H9 (cell line): ENCODE results near the gene PPM1B. TPM values are rescaled to one million over a fixed set of nuclear protein-coding genes. Genes with fewer than 3 reads are reported as not detected.

Experiments used
- DNase-seq: peaks from one replicate; pipeline ENCODE4 v3.0.0-alpha.2; 2017
- H2AFZ ChIP-seq: one replicate; pipeline ENCODE4 v1.6.1; 2013; ENCODE audit warnings: mild to moderate bottlenecking, low read length, control low read depth, moderate library complexity
- H2AK5ac ChIP-seq: 2 replicates; pipeline ENCODE4 v1.6.1; 2013; ENCODE audit warnings: low read length, control low read depth, mixed read lengths; ENCODE audit not compliant: insufficient read length
- H2BK120ac ChIP-seq: one replicate; pipeline ENCODE4 v1.6.1; 2013; ENCODE audit warnings: low read depth, mild to moderate bottlenecking, low read length, control low read depth, inconsistent platforms; ENCODE audit not compliant: poor library complexity, severe bottlenecking
- H2BK12ac ChIP-seq: 2 replicates; pipeline ENCODE4 v1.6.1; 2013; ENCODE audit warnings: low read length, control low read depth, mixed read lengths, low read depth; ENCODE audit not compliant: insufficient read length
- H2BK15ac ChIP-seq: 2 replicates; pipeline ENCODE4 v1.6.1; 2013; ENCODE audit warnings: low read depth, low read length, control low read depth
- H2BK20ac ChIP-seq: one replicate; pipeline ENCODE4 v1.6.1; 2013; ENCODE audit warnings: low read depth, mild to moderate bottlenecking, low read length, control low read depth, inconsistent platforms; ENCODE audit not compliant: poor library complexity, severe bottlenecking
- H2BK5ac ChIP-seq: 2 replicates; pipeline ENCODE4 v1.6.1; 2013; ENCODE audit warnings: low read length, control low read depth, mixed read lengths; ENCODE audit not compliant: insufficient read length
- H3K14ac ChIP-seq: 2 replicates; pipeline ENCODE4 v1.6.1; 2013; ENCODE audit warnings: low read length, control low read depth; ENCODE audit not compliant: insufficient read depth
- H3K18ac ChIP-seq: 2 replicates; pipeline ENCODE4 v1.6.1; 2013; ENCODE audit warnings: low read depth, mild to moderate bottlenecking, mixed read lengths, low read length, control low read depth; ENCODE audit not compliant: insufficient read length
- H3K23ac ChIP-seq: 2 replicates; pipeline ENCODE4 v1.6.1; 2013; ENCODE audit warnings: low read length, control low read depth, mixed read lengths, low read depth; ENCODE audit not compliant: insufficient read length
- H3K23me2 ChIP-seq: 2 replicates; pipeline ENCODE4 v1.6.1; 2013; ENCODE audit warnings: low read depth, mild to moderate bottlenecking, mixed read lengths, low read length, control low read depth; ENCODE audit not compliant: insufficient read length, poor library complexity, severe bottlenecking
- H3K27ac ChIP-seq: 2 replicates; pipeline ENCODE4 v1.5.1; 2013; ENCODE audit warnings: low read length, control low read depth, mixed read lengths, low read depth; ENCODE audit not compliant: insufficient read length
- H3K27me3 ChIP-seq: 2 replicates; pipeline ENCODE4 v1.6.1; 2013; ENCODE audit warnings: low read length, control low read depth, inconsistent platforms; ENCODE audit not compliant: insufficient read depth
- H3K4ac ChIP-seq: 2 replicates; pipeline ENCODE4 v1.6.1; 2013; ENCODE audit warnings: low read depth, mild to moderate bottlenecking, control low read depth, inconsistent platforms, low read length, moderate library complexity
- H3K4me1 ChIP-seq: 2 replicates; pipeline ENCODE4 v1.6.1; 2013; ENCODE audit warnings: low read length, control low read depth, inconsistent platforms; ENCODE audit not compliant: insufficient read depth
- H3K4me2 ChIP-seq: 2 replicates; pipeline ENCODE4 v1.6.1; 2013; ENCODE audit warnings: low read length, control low read depth, mixed read lengths; ENCODE audit not compliant: insufficient read length, insufficient read depth
- H3K56ac ChIP-seq: 2 replicates; pipeline ENCODE4 v1.6.1; 2013; ENCODE audit warnings: low read depth, mild to moderate bottlenecking, mixed read lengths, low read length, control low read depth; ENCODE audit not compliant: insufficient read length
- H3K79me1 ChIP-seq: 2 replicates; pipeline ENCODE4 v1.6.1; 2013; ENCODE audit warnings: low read depth, mild to moderate bottlenecking, moderate library complexity, low read length, control low read depth, inconsistent platforms; ENCODE audit not compliant: insufficient read depth, poor library complexity, severe bottlenecking
- H3K79me2 ChIP-seq: 2 replicates; pipeline ENCODE4 v1.6.1; 2013; ENCODE audit warnings: low read length, control low read depth, inconsistent platforms; ENCODE audit not compliant: insufficient read depth
- H3K9ac ChIP-seq: 2 replicates; pipeline ENCODE4 v1.6.1; 2013; ENCODE audit warnings: low read length, control low read depth, mixed read lengths; ENCODE audit not compliant: insufficient read length; ENCODE audit errors: extremely low read depth
- H3K9me3 ChIP-seq: one replicate; pipeline ENCODE4 v1.6.1; 2013; ENCODE audit warnings: low read depth, low read length, inconsistent platforms; ENCODE audit not compliant: control insufficient read depth
- H3T11ph ChIP-seq: one replicate; pipeline ENCODE4 v1.6.1; 2013; ENCODE audit warnings: mild to moderate bottlenecking, low read length, control low read depth, inconsistent platforms
- H4K20me1 ChIP-seq: one replicate; pipeline ENCODE4 v1.6.1; 2013; ENCODE audit not compliant: control insufficient read depth, insufficient read length, insufficient read depth
- H4K5ac ChIP-seq: 2 replicates; pipeline ENCODE4 v1.6.1; 2013; ENCODE audit warnings: low read depth, mild to moderate bottlenecking, mixed read lengths, low read length, control low read depth; ENCODE audit not compliant: insufficient read length
- H4K8ac ChIP-seq: replicated peaks from 2 replicates; pipeline ENCODE4 v1.6.1; 2013; ENCODE audit warnings: low read length, control low read depth, mixed read lengths, low read depth; ENCODE audit not compliant: insufficient read length
- H4K91ac ChIP-seq: 2 replicates; pipeline ENCODE4 v1.6.1; 2013; ENCODE audit warnings: low read depth, mild to moderate bottlenecking, moderate library complexity, mixed read lengths, low read length, control low read depth; ENCODE audit not compliant: insufficient read length
- H3K27ac Mint-ChIP-seq, 3 experiments: 2 replicates in 2 of 3; 3 replicates in 1 of 3; pipeline ENCODE4 v1.8.0; 2020 to 2021; ENCODE audit warnings: mixed read lengths in 3 of 3, mild to moderate bottlenecking in 1 of 3, moderate library complexity in 1 of 3
- H3K27me3 Mint-ChIP-seq: 2 replicates; pipeline ENCODE4 v1.8.0; 2021; ENCODE audit warnings: low read depth, mild to moderate bottlenecking, moderate library complexity, mixed read lengths
- H3K36me3 Mint-ChIP-seq, 3 experiments: 2 replicates in 2 of 3; 3 replicates in 1 of 3; pipeline ENCODE4 v1.8.0; 2020 to 2021; ENCODE audit warnings: low read depth in 3 of 3, mixed read lengths in 3 of 3; ENCODE audit not compliant: insufficient read depth in 1 of 3
- H3K4me1 Mint-ChIP-seq, 2 experiments: 2 replicates each; pipeline ENCODE4 v1.8.0; 2020; ENCODE audit warnings: mixed read lengths in 2 of 2
- H3K4me3 Mint-ChIP-seq, 2 experiments: 2 replicates in 1 of 2; 3 replicates in 1 of 2; pipeline ENCODE4 v1.8.0; 2020 to 2021; ENCODE audit warnings: mild to moderate bottlenecking in 2 of 2, mixed read lengths in 2 of 2, moderate library complexity in 1 of 2
- H3K9me3 Mint-ChIP-seq, 2 experiments: 2 replicates in 1 of 2; 3 replicates in 1 of 2; pipeline ENCODE4 v1.8.0; 2020; ENCODE audit warnings: mild to moderate bottlenecking in 2 of 2, mixed read lengths in 2 of 2, moderate library complexity in 1 of 2
- WGBS: extraction: QIAGEN DNeasy Blood & Tissue Kit; methylation state at CpG from one replicate; pipeline ENCODE4 v1.1.7; 2013; ENCODE audit warnings: missing lambda C conversion rate, low lambda C conversion rate, mixed read lengths; ENCODE audit not compliant: insufficient read length; ENCODE audit errors: extremely low coverage; 5-methylcytosine and 5-hydroxymethylcytosine counted together
- total RNA-seq: library from RNA; stranded (reverse); gene quantifications from 2 replicates; pipeline ENCODE4 v1.2.1, GENCODE V29; 2021
- TF ChIP-seq, protein P1 (sequence below): fragments of 200-600 bp; sonication (generic); conservative IDR thresholded peaks from 3 replicates; pipeline ENCODE4 v1.8.0; 2021; ENCODE audit warnings: antibody characterized with exemption, mild to moderate bottlenecking

Gene PPM1B
- total RNA-seq, 1 experiment from 2014 or later = 156 TPM

DNA sequence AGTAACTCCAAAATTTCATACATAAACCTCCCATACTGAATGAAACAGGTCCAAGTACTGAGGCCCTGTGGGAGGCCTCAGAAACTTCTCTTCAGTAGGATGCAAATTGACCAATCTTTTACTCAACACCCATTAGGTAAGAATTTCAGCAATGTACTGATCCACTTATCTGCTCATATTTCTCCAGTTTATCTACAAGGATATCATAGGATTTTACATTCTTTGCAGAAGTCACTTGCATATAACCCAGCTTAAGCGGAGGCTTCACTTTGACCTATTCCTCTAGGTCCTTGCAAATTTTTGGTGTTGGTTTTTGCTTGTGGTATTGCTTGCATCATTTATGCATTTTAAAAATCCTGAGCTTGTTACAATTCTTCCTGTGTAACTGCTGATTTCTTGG, 77.8 kb downstream of the PPM1B start:
- no peak overlapping the region for H2BK5ac ChIP-seq
- no peak overlapping the region for H2BK20ac ChIP-seq
- H3K9me3 ChIP-seq = no peaks in the 10 kb centered on the region
- peaks cover 2% of the 10 kb centered on the region; the same call in 1 of the 2 replicates for H3K4me1 ChIP-seq
- H2AK5ac ChIP-seq = no peak overlapping the region
- no peak overlapping the region for H3K23ac ChIP-seq
- H3K18ac ChIP-seq = no peak overlapping the region
- H3K79me2 ChIP-seq = peaks cover 2% of the 10 kb centered on the region; the same call in 1 of the 2 replicates
- H3K23me2 ChIP-seq = no peaks in the 10 kb centered on the region
- no peak overlapping the region for H4K91ac ChIP-seq
- Mint-ChIP-seq H3K36me3 (no peaks in the 10 kb centered on the region; a peak in 1 of 7 replicates), H3K4me3 (no peak overlapping the region), H3K9me3 (no peaks in the 10 kb centered on the region), H3K27me3 (peaks cover 2% of the 10 kb centered on the region; the same call in 1 of the 2 replicates), H3K4me1 (peaks cover 32 to 34% of the 10 kb centered on the region in 2 experiments), H3K27ac (no peak overlapping the region)
- no peak overlapping the region for H3K4me2 ChIP-seq
- TF ChIP-seq, protein P1, sequence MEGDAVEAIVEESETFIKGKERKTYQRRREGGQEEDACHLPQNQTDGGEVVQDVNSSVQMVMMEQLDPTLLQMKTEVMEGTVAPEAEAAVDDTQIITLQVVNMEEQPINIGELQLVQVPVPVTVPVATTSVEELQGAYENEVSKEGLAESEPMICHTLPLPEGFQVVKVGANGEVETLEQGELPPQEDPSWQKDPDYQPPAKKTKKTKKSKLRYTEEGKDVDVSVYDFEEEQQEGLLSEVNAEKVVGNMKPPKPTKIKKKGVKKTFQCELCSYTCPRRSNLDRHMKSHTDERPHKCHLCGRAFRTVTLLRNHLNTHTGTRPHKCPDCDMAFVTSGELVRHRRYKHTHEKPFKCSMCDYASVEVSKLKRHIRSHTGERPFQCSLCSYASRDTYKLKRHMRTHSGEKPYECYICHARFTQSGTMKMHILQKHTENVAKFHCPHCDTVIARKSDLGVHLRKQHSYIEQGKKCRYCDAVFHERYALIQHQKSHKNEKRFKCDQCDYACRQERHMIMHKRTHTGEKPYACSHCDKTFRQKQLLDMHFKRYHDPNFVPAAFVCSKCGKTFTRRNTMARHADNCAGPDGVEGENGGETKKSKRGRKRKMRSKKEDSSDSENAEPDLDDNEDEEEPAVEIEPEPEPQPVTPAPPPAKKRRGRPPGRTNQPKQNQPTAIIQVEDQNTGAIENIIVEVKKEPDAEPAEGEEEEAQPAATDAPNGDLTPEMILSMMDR = no peak
- no peak overlapping the region for H4K8ac ChIP-seq
- H2AFZ ChIP-seq = no peak overlapping the region
- no CpG with 5 or more reads among the region's 1 CpG for WGBS
- no peak overlapping the region for H4K5ac ChIP-seq
- H3K27ac ChIP-seq = no peak overlapping the region
- H3K9ac ChIP-seq = no peak overlapping the region
- H2BK120ac ChIP-seq = no peak overlapping the region
- no peaks in the 10 kb centered on the region for H3K79me1 ChIP-seq
- H3K14ac ChIP-seq = no peak overlapping the region
- no peak overlapping the region for H3K4ac ChIP-seq
- no peak overlapping the region for H3K56ac ChIP-seq
- H4K20me1 ChIP-seq = no peaks in the 10 kb centered on the region
- no peak for DNase-seq
- H2BK12ac ChIP-seq = no peak overlapping the region
- no peak overlapping the region for H3T11ph ChIP-seq
- H3K27me3 ChIP-seq = no peaks in the 10 kb centered on the region
- H2BK15ac ChIP-seq = no peak overlapping the region
